GM12878 (cell line): Measurements from ENCODE around the gene GNG3. TPM values are rescaled to one million over a fixed set of nuclear protein-coding genes. Genes with fewer than 3 reads are reported as not detected.

ENCODE experiments used
- ATAC-seq: fragments of 200-7000 bp; cut with Tn5 transposase; 3 replicates; pipeline ENCODE4 v1.9.1; 2020; ENCODE audit warnings: mild to moderate bottlenecking, moderate library complexity
- BruUV-seq: library from RNA; stranded (reverse); fragments of 400-500 nt; replicated peaks from 2 replicates; lab custom pipeline; 2021; lab: Mats Ljungman, UMichigan
- CTCF ChIA-PET: fragments of 300-600 bp; sonication (Branson Sonifier 250); formaldehyde crosslinking; extraction: SDS; loops from one replicate; lab custom pipeline; 2021; ENCODE audit warnings: inconsistent platforms; lab: Yijun Ruan, JAX
- POLR2A ChIA-PET: fragments of 350-600 bp; formaldehyde crosslinking; extraction: SDS; loops from one replicate; lab custom pipeline; 2021; ENCODE audit warnings: inconsistent platforms; lab: Charles Lee
- RAD21 ChIA-PET: fragments of 300-600 bp; sonication (Branson Sonifier 250); formaldehyde crosslinking; loops from one replicate; lab custom pipeline; 2023; ENCODE audit warnings: antibody characterized with exemption; ENCODE audit not compliant: unreplicated experiment; lab: Charles Lee
- SMC1A ChIA-PET: fragments of 300-600 bp; sonication (Branson Sonifier 250); formaldehyde crosslinking; loops from one replicate; lab custom pipeline; 2023; ENCODE audit not compliant: unreplicated experiment, uncharacterized antibody; lab: Charles Lee
- DNase-seq: peaks from one replicate; pipeline ENCODE4 v3.0.0-alpha.2; 2011; ENCODE audit warnings: low read depth, low spot score
- FAIRE-seq: peaks from 3 replicates; lab custom pipeline; 2011; peaks lifted over from hg19 to GRCh38; lab: Jason Lieb, UNC
- H2AFZ ChIP-seq: 2 replicates; pipeline ENCODE4 v1.6.0; 2011; ENCODE audit warnings: low read depth, low read length, control low read depth; ENCODE audit not compliant: control insufficient read depth
- H3K27ac ChIP-seq: 2 replicates; pipeline ENCODE4 v1.5.1; 2011; ENCODE audit warnings: control low read depth; ENCODE audit not compliant: control insufficient read depth, insufficient read depth
- H3K27me3 ChIP-seq, 2 experiments: replicated peaks in 1 of 2; 2 replicates each; pipeline versions ENCODE4 v1.6.0 to v1.6.1; 2011; ENCODE audit warnings: low read length in 1 of 2; ENCODE audit not compliant: control insufficient read depth in 2 of 2, insufficient read depth in 2 of 2
- H3K36me3 ChIP-seq, 2 experiments: 2 replicates each; pipeline ENCODE4 v1.5.1; 2011; ENCODE audit warnings: low read length in 1 of 2; ENCODE audit not compliant: control insufficient read depth in 2 of 2, insufficient read depth in 2 of 2
- H3K4me1 ChIP-seq: 2 replicates; pipeline ENCODE4 v1.6.1; 2011; ENCODE audit warnings: mild to moderate bottlenecking, low read length, moderate library complexity, mixed read lengths; ENCODE audit not compliant: control insufficient read depth, insufficient read depth
- H3K4me2 ChIP-seq: 2 replicates; pipeline ENCODE4 v1.6.0; 2011; ENCODE audit warnings: control low read depth; ENCODE audit not compliant: control insufficient read depth, insufficient read depth
- H3K4me3 ChIP-seq: fragments of 200-600 bp; sonication (generic); 2 replicates; pipeline ENCODE4 v1.5.1; 2016
- H3K79me2 ChIP-seq: 2 replicates; pipeline ENCODE4 v1.6.0; 2011; ENCODE audit warnings: low read length; ENCODE audit not compliant: control insufficient read depth, insufficient read depth
- H3K9ac ChIP-seq: 2 replicates; pipeline ENCODE4 v1.8.0; 2011; ENCODE audit warnings: low read length, control low read depth, mixed read lengths; ENCODE audit not compliant: control insufficient read depth, insufficient read depth
- H3K9me3 ChIP-seq: replicated peaks from 3 replicates; pipeline ENCODE4 v1.5.1; 2011; ENCODE audit warnings: mild to moderate bottlenecking, low read length; ENCODE audit not compliant: control insufficient read depth, insufficient read depth
- H4K20me1 ChIP-seq: 2 replicates; pipeline ENCODE4 v1.6.0; 2011; ENCODE audit not compliant: control insufficient read depth, insufficient read depth
- CEBPZ ChIP-seq: fragments of 150-350 bp; IDR thresholded peaks from 2 replicates; pipeline ENCODE4 v1.6.1; 2016; ENCODE audit warnings: low read depth, low read length
- CREM ChIP-seq: IDR thresholded peaks from 2 replicates; pipeline ENCODE4 v1.6.1; 2014; ENCODE audit warnings: antibody characterized with exemption, low read depth
- EGR1 ChIP-seq, 2 experiments: IDR thresholded peaks; 1 replicate in 1 of 2; 2 replicates in 1 of 2; pipeline ENCODE4 v1.6.1; 2011 to 2012; ENCODE audit warnings: low read depth in 2 of 2, low read length in 2 of 2, borderline replicate concordance in 1 of 2, mild to moderate bottlenecking in 1 of 2, moderate library complexity in 1 of 2
- EZH2 ChIP-seq: IDR thresholded peaks from 2 replicates; pipeline ENCODE4 v1.6.1; 2012; ENCODE audit warnings: low read depth, mild to moderate bottlenecking, control low read depth, inconsistent platforms, low read length, borderline replicate concordance; ENCODE audit not compliant: control insufficient read depth
- HDGF ChIP-seq: fragments of 450-650 bp; IDR thresholded peaks from 2 replicates; pipeline ENCODE4 v1.6.1; 2016; ENCODE audit warnings: antibody characterized with exemption
- IKZF1 ChIP-seq: fragments of 450-650 bp; conservative IDR thresholded peaks from 2 replicates; pipeline ENCODE4 v1.6.1; 2017; ENCODE audit warnings: antibody characterized with exemption, mild to moderate bottlenecking
- MYB ChIP-seq: fragments of 150-350 bp; IDR thresholded peaks from 2 replicates; pipeline ENCODE4 v1.6.1; 2014; ENCODE audit warnings: mild to moderate bottlenecking, low read depth, low read length, borderline replicate concordance
- NFIC ChIP-seq: IDR thresholded peaks from 2 replicates; pipeline ENCODE4 v1.6.1; 2012; ENCODE audit warnings: low read depth, mild to moderate bottlenecking, inconsistent platforms, low read length, moderate library complexity
- PML ChIP-seq: IDR thresholded peaks from 2 replicates; pipeline ENCODE4 v1.6.1; 2012; ENCODE audit warnings: low read length, inconsistent platforms
- SMAD1 ChIP-seq: fragments of 450-650 bp; IDR thresholded peaks from 2 replicates; pipeline ENCODE4 v1.6.1; 2018; ENCODE audit warnings: mild to moderate bottlenecking, low read depth; ENCODE audit not compliant: partially characterized antibody
- ZNF207 ChIP-seq: fragments of 450-650 bp; IDR thresholded peaks from 2 replicates; pipeline ENCODE4 v1.6.1; 2014; ENCODE audit warnings: antibody characterized with exemption, mild to moderate bottlenecking, borderline replicate concordance
- WGBS: methylation state at CpG from one replicate; pipeline ENCODE4 v1.1.6; 2016; ENCODE audit warnings: low lambda C conversion rate; ENCODE audit not compliant: insufficient replicate concordance, insufficient coverage; ENCODE audit errors: missing lambda C conversion rate; 5-methylcytosine and 5-hydroxymethylcytosine counted together
- in situ Hi-C: fragments of 300-500 bp; cut with MboI; formaldehyde crosslinking; loops from 9 replicates; pipeline ENCODE4 v1.14.3; 2018; ENCODE audit warnings: mixed read lengths
- intact Hi-C: fragments of 100-400 bp; cut with micrococcal nuclease; formaldehyde crosslinking; loops from one replicate; pipeline ENCODE4 v1.14.2; 2022; ENCODE audit not compliant: unreplicated experiment
- polyA plus RNA-seq, 11 experiments: library from polyadenylated mRNA; depleted of rRNA in 4 of 11; unstranded in 6 of 11; stranded (reverse) in 5 of 11; fragments of >200 nt; fragmentation: Nextera tagmentation in 4 of 11; fragmentation: Illumina TruSeq in 1 of 11; extraction: Ambion mirVana in 4 of 11; extraction: Trizol in 1 of 11; gene quantifications; 1 replicate in 1 of 11; 2 replicates in 10 of 11; pipeline versions ENCODE4 v1.2.1 to v1.2.3, GENCODE V29; 2011 to 2016; ENCODE audit warnings: inconsistent platforms in 2 of 11, missing spikeins in 2 of 11, low read depth in 1 of 11
- total RNA-seq, 4 experiments: library from RNA; depleted of rRNA in 3 of 4; stranded (reverse); fragments of >200 nt in 3 of 4; fragmentation: Illumina TruSeq in 1 of 4; extraction: Trizol in 1 of 4; gene quantifications; 2 replicates each; pipeline versions ENCODE4 v1.2.1 to v1.2.3, GENCODE V29; 2013 to 2021

GNG3 gene
- total and polyA plus RNA-seq, 10 of the 15 experiments (the other 5 are each of a cell fraction or from before 2014, with no cell fraction given): 0.27 to 0.83 (median 0.57) TPM; not detected in 5

GRCh38 chr11:62752994-62753735, 45.7 kb downstream of the GNG3 start (continued):
- no peak for TF ChIP-seq EZH2
- no peak for TF ChIP-seq ZNF207
- no peak for TF ChIP-seq MYB
- no peak for TF ChIP-seq PML

GRCh38 chr11:62753736-62754603, 46.5 kb downstream of the GNG3 start, which contains the start of gene ZBTB3:
Gene ZBTB3 (minus strand): TSS chr11:62754160. CDS start chr11:62753664, 496 bp downstream.
- peak within 1 kb of the TSS; percentile 96 for H3K4me2 ChIP-seq
- peak; percentile 50; the same call in 1 of the 2 replicates for TF ChIP-seq IKZF1
- TF ChIP-seq HDGF: peak; percentile 97; the same call in 1 of the 2 replicates
- TF ChIP-seq SMAD1: peak; percentile 71
- no peak for TF ChIP-seq NFIC
- peak; percentile 95 for TF ChIP-seq CEBPZ
- TF ChIP-seq EGR1 (IDR thresholded peaks at IDR 0.05; ENCODE audit: borderline replicate concordance in 1 of 2, low read depth in 2 of 2, low read length in 2 of 2): no peak
- peak; percentile 39 for TF ChIP-seq CREM

More at GRCh38 chr11:62753736-62754603, 46.5 kb downstream of the GNG3 start, which contains the start of gene ZBTB3:
- ATAC-seq: peak; percentile 99
- no peaks in the 10 kb centered on the region for H3K36me3 ChIP-seq
- SMC1A ChIA-PET: interaction anchor here (0.5 to 3.5 kb wide), 22 partner anchors 8 to 197 kb away, joined by 3 to 27 read pairs (median 4); partner anchors contain the start of genes HNRNPUL2, STX5, TAF6L and TTC9C
- H4K20me1 ChIP-seq: no peaks in the 10 kb centered on the region
- under 1% methylated on average over 43 of the region's 47 CpGs for WGBS
- H3K9me3 ChIP-seq: no peaks in the 10 kb centered on the region
- no peaks in the 10 kb centered on the region for H3K27me3 ChIP-seq
- H2AFZ ChIP-seq: peak within 1 kb of the TSS; percentile 98
- H3K79me2 ChIP-seq: no peaks in the 10 kb centered on the region; the same call in 1 of the 2 replicates
- peak; percentile 99 for DNase-seq
- CTCF ChIA-PET: interaction anchor here (0.6 to 3.5 kb wide), 20 partner anchors 8 to 329 kb away, joined by 3 to 42 read pairs (median 4); partner anchors contain the start of genes B3GAT3, HNRNPUL2, TAF6L and TTC9C
- RAD21 ChIA-PET: interaction anchor here (0.6 to 2.1 kb wide), 23 partner anchors 8 to 347 kb away, joined by 3 to 44 read pairs (median 5); partner anchors contain the start of genes C11orf98, CSKMT, HNRNPUL2 and MTA2
- peak within 1 kb of the TSS; percentile 92 for H3K27ac ChIP-seq
- H3K4me1 ChIP-seq: peaks cover 6% of the 10 kb centered on the region
- H3K9ac ChIP-seq: peak within 1 kb of the TSS; percentile 78
- in situ Hi-C loops: no loop called here
- BruUV-seq: no TSS peak
- peak; percentile 100 for FAIRE-seq
- intact Hi-C loops: loop anchor here (1.0 kb wide), 1 partner anchor 27 kb away; the partner anchor contains the start of gene HNRNPUL2
- POLR2A ChIA-PET: interaction anchor here (0.5 to 4.6 kb wide), 44 partner anchors 8 to 810 kb away, joined by 3 to 70 read pairs (median 4); partner anchors contain the start of genes B3GAT3, C11orf98, CSKMT and EEF1G
- H3K4me3 ChIP-seq: peak within 1 kb of the TSS; percentile 85
